ENCODE results near the gene SCML1.

The SCML1 gene

GRCh38 chrX:17803449-17803848, 66.2 kb downstream of the SCML1 start:
- POLR2A ChIA-PET: no interaction called here
- CTCF ChIA-PET: no interaction called here
- no peak for DNase-seq (ENCODE audit: extremely low spot score)
- TF ChIP-seq CTCF (IDR thresholded peaks at IDR 0.05; ENCODE audit: control extremely low read depth, extremely low read depth, low read depth, missing control alignments): no peak
